NCI-H2081 (cell line): Measurements from ENCODE around the gene ANKRD11.
"Not testable (repeated sequence)": the region's sequence is repeated elsewhere in the genome, so short reads cannot be mapped to it uniquely, and the experiment has no call there.

Source experiments
- DNase-seq, 2 experiments: peaks; one replicate each; lab custom pipeline; 2025; lab: John Stamatoyannopoulos, UW

ANKRD11 gene

DNA sequence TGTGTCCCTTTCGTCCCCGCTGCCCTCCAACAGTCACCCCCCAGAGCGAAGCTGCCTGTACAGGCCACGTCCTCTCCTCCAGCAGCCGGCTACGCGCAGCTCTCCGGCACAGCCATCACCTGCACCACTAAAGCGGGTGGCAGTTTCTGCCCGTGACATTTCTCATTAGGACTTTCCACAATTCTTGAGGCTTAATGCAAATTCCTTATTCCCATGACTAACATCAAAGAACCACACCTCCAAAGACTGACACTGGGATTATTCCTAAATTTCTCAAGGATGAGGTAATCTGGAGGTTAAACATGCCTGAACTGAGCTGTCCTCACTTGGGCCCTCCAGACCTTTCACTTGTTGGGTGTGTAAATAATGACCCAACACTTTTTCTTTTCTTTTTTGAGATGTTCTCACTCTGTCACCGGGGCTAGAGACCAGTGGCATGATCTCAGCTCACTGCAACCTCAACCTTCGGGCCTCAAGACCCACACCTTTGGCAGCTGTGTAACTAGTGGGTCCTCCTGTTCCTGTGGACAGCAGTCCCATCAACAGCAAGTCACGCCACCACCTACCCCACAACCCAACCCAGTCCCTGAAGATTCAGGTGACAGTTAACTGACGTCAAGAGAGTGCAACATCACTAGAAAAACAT lies 11.7 kb downstream of the ANKRD11 start:
- DNase-seq = no peak

DNA sequence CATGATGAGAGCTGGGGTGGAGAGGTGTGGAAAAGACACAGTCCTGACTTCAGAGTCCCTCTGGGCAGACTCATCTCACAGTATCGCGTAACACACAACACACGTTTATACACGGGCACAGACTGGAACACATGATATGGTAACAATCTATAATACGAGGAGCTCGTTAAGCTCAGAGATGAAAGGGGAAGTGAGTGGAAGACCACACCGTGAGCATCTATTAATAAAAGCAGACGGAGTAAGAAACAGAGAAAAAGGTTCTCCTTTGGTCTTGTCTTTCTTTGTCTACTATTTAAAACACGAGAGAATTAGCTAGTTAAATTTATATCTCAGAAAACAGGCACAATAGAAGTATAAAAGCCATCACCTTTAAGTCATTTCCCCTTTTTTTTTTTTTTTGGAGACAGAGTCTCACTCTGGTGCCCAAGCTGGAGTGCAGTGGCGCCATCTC lies 13.5 kb downstream of the ANKRD11 start:
- DNase-seq = no peak

DNA sequence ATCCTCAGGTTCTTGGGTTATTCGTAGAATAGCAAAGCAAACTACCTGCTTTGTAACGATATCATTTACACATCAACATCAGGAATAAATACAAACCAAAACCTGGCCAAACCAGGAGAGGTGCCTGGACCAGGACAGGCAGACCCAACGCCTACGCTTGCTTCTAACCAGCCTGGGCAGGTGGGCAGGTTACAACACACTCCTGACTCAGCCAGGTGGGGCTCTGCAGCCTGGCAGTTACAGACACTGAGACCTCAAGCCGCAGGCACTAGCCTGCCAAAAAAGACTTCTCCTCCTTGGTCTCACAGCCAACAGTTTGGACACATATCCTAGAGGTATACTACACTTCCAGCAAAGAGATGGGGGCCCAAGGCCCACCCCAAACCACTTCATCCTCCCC lies 14.0 kb downstream of the ANKRD11 start:
- DNase-seq = no peak

DNA sequence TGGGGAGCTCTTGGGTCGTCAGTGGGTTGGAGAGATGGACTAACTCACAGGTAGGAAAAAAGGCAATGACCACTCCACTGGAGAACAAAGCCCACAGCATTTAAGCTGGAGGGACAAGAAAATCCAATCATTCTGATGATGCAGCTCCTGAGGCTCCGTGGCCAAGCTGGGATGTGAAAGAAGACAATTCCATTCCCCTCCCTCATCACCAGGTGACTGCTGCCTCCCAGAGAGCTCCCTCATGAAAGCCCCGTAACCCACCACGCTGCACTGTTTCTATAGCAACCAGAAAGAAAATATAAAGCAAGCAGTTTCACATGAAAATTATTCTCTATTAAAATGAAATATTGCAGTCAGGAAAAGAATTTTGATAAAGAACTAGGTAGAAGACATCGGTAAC lies 15.2 kb downstream of the ANKRD11 start:
- DNase-seq = no peak

DNA sequence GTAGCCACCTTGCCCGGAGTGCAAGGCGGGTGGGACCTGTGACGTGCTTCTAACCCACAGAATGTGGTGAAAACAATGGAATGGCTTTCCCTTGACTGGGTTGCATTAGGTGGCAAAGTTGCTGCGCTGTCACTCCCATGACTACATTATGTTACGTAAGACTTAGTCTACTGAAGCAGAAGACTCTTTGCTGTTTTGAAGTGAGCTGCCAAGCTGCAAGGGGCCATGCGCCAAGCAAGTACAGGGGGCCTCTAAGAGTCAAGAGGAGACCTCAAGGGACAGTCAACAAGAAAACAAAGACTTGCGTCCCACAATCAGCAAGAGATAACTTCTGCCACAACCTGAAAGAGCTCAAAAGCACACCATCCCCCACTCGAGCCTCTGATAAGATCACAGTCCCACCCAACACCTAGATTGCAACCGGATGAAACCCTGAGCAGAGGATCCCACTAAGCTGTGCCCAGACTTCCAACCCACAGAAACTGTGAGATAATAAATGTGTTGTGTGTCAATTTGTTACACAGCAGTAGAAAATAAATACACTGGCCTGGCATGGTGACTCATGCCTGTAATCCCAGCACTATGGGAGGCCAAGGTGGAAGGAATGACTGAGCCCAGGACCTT lies 16.5 kb downstream of the ANKRD11 start:
- DNase-seq = no peak

DNA sequence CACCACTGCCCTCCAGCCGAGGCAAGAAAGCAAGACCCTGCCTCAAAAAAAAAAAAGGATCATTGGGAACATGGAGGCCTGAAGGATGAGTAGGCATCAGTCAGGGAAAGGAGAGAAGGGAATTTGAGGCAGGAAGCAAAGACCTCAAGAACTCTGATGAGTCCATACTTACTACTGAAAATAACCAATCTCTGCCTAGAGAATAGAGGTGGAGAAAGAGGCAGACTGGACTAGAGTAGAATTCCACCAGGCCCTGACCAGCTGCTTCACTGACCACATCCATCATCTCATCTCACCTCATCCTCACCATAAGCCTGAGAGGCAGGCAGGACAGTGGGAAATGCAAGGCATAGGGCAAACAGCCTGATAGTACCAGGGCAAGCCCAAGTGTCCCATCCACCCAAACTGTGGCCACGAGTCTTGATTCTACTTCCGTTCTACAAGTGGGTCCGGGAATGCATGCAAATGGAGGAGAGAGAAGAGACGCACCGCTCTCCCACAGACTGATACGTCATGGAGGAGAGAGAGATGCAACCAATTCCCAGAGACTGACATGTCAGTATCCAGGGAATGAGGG lies 17.1 kb downstream of the ANKRD11 start:
- no peak for DNase-seq

DNA sequence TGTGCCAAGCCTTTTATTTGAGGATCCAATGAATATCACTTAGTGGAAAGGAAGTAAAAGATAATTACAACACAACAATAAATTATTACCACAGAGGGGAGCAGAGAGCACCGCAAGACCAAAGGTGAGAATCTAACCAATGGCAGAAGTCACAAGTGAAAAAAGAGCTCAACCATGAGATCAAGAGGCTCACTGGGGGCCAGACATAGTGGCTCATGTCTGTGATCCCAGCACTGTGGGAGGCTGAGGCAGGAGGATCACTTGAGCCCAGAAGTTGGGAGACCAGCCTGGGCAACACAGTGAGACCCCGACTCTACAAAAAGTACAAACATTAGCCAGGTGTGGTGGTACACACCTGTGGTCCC lies 17.7 kb downstream of the ANKRD11 start:
- no peak for DNase-seq

DNA sequence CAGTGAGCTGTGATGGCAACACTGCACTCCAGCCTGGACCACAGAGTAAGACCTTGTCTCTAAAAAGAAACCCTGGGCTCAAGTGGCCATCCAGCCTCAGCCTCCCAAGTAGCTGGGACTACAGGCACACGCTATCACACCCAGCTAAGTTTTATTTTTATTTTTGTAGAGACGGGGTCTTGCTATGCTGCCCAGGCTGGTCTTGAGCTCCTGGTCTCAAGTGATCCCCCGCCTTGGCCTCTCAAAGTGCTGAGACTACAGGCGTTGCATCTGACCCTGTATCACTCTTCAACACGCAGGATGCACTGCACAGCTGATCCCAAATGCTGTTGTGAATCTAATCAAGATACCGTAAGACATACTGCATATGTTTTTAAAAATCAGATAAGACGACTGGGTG lies 23.0 kb downstream of the ANKRD11 start:
- DNase-seq = no peak

DNA sequence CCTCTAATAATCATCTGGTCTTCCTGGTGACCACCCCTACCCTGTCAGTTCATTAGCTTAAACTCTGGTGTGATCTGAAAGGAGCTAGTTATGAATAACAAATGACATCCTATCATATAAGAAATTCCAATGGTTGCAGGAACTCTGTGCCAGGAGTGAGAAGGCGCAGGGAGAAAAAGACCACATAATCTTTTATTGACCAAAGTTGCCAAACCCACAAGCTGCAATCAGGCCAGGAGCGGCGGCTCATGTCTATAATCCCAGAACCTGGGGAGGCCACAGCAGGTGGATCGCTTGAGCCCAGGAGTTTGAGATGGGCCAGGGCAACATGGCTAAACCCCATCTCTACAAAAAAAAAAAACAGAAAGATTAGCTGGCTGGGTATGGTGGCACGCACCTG lies 23.4 kb downstream of the ANKRD11 start:
- DNase-seq = no peak

DNA sequence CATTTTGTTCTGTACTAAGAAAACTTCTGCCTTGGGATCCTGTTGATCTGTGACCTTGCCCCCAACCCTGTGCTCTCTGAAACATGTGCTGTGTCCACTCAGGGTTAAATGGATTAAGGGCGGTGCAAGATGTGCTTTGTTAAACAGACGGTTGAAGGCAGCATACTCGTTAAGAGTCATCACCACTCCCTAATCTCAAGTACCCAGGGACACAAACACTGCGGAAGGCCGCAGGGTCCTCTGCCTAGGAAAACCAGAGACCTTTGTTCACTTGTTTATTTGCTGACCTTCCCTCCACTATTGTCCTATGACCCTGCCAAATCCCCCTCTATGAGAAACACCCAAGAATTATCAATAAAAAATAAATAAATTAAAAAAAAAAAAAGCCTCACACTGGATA lies 27.0 kb downstream of the ANKRD11 start:
- not testable (repeated sequence) for DNase-seq

DNA sequence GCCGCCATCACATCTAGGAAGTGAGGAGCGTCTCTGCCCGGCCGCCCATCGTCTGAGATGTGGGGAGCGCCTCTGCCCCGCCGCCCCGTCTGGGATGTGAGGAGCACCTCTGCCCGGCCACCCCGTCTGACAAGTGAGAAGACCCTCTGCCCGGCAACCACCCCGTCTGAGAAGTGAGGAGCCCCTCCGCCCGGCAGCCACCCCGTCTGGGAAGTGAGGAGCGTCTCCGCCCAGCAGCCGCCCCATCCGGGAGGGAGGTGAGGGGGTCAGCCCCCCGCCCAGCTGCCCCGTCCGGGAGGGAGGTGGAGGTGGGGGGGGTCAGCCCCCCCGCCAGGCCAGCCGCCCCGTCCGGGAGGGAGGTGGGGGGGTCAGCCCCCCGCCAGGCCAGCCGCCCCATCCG lies 27.7 kb downstream of the ANKRD11 start:
- not testable (repeated sequence) for DNase-seq

DNA sequence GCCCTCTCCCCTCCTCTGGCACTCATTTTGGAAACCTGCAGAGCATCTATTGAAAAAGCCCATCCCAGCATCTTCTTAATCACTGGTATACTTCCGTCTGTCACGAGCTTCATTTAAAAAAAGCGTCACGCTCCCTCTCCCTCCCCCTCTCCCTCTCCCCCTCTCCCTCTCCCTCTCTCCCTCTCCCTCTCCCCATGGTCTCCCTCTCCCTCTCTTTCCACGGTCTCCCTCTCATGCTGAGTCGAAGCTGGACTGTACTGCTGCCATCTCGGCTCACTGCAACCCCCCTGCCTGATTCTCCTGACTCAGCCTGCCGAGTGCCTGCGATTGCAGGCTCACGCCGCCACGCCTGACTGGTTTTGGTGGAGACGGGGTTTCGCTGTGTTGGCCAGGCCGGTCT lies 28.5 kb downstream of the ANKRD11 start:
- not testable (repeated sequence) for DNase-seq

DNA sequence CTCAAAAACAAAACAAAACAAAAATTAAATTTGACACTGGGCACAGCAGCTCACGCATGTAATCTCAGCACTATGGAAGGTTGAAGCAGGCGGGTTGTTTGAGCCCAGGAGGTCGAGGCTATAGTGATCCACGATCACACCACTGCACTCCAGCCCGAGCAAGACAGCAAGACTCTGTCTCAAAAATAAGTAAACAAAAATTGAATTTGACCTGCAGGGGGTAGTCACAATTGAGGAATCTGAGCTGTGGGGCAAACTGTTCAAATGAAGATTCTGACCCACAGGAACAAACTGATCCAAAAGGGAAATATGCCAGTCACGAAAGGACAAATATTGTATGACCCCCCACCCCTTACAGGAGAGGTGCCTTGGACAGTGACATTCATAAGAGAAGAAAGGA lies 29.8 kb downstream of the ANKRD11 start:
- DNase-seq = no peak

DNA sequence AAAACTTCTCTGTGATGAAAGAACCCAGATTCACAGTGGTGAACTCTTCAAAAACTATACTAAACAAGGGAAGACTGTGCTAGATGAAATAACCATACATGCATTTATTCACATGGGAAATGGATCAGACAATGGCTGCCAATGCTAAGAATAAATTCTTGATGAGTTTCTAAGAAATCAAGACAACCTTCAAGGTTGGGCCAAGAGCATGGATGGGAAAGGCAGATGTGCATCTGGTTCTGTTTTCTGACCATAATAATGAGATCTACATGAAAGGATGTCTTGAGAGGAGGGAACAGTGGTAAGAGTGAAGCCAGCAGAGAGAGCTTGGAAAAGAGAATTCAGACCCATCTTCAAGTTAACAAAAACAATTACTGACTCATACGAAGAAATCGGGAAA lies 31.4 kb downstream of the ANKRD11 start:
- DNase-seq = no peak

DNA sequence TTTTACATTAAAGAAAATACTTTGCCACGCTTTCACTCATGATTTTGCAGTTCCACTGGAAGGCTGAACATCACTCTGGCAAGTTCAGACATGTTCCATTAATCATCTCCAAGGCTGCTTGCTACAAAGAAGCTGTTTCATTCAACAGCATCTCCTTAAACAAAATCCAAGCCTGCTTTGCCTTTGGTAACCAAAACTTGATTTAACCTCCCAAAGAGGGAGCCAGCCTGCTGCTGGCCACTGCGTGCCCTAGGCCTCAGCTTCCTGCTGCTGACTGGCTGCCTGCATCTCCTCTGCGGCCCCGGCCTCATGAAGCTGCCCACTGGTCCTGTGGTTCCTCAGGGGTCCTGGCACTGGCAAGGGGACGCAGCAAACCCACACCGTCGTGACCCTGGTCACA lies 31.8 kb downstream of the ANKRD11 start:
- DNase-seq = no peak

DNA sequence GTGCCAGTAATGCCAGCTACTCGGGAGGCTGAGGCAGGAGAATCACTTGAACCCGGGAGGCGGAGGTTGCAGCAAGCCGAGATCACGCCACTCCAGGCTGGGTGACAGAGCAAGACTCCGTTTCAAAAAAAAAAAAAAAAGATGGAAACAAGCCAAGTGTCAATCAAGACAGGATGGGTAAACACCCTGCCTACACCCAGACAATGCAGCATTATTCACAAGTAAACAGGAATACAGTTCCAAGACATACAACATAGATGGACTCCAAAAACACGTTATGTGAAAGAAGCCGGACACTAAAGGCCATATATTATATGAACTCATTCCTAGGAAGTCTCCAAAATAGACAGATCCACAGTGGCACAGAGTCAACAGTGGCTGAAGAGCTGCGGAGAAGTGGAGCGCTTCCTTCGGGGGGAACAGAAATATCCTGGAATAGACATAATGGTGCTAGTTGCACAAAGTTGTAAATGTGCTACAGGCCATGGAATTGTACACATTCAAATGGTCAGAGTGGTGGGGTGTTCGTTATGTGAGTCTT lies 33.9 kb downstream of the ANKRD11 start:
- DNase-seq = no peak

DNA sequence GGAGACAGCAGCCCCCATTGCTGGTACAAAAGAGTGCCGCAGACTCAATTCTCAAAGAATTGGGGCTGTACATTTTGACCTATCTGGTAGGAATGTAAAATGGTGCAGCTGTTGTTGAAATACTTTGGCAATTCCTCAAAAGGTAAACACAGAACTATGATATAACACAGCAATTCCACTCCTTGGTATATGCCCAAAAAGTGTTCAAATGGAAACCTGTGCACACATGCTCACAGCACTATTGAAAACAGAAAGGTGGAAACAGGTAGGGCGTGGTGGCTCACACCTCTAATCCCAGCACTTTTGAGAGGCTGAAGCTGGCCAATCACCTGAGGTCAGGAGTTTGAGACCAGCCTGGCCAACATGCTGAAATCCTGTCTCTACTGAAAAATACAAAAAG lies 34.7 kb downstream of the ANKRD11 start:
- DNase-seq = no peak

DNA sequence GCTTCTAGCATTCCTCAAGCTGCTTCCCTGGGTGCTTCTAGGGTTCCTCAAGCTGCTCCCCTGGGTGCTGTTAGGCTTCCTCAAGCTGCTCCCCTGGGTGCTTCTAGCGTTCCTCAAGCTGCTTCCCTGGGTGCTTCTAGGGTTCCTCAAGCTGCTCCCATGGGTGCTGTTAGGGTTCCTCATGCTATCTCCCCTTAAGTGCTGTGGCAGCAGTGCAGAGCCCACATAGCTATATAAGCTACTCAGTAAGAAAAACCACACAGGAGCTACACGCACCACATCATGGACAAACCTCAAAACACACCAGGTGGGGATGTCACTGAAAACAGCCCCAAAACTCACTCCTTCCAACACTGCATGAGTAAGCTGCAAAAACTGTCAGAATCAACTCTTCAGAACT lies 35.2 kb downstream of the ANKRD11 start:
- no peak for DNase-seq

DNA sequence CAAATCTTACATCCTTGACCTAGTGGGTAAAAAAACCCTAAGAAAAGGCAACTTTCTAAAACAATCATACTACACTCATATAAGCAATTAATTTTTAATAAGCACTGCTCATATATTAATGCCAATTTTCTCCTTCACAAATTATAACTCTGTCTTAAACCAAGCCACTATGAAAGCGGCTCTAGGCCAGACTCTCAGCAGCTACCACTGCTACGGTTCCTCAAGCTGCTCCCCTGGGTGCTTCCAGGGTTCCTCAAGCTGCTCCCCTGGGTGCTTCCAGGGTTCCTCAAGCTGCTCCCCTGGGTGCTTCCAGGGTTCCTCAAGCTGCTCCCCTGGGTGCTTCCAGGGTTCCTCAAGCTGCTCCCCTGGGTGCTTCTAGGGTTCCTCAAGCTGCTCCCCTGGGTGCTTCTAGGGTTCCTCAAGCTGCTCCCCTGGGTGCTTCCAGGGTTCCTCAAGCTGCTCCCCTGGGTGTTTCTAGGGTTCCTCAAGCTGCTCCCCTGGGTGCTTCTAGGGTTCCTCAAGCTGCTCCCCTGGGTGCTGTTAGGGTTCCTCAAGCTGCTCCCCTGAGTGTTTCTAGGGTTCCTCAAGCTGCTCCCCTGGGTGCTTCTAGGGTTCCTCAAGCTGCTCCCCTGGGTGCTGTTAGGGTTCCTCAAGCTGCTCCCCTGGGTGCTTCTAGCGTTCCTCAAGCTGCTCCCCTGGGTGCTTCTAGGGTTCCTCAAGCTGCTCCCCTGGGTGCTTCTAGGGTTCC lies 35.8 kb downstream of the ANKRD11 start:
- not testable (repeated sequence) for DNase-seq

DNA sequence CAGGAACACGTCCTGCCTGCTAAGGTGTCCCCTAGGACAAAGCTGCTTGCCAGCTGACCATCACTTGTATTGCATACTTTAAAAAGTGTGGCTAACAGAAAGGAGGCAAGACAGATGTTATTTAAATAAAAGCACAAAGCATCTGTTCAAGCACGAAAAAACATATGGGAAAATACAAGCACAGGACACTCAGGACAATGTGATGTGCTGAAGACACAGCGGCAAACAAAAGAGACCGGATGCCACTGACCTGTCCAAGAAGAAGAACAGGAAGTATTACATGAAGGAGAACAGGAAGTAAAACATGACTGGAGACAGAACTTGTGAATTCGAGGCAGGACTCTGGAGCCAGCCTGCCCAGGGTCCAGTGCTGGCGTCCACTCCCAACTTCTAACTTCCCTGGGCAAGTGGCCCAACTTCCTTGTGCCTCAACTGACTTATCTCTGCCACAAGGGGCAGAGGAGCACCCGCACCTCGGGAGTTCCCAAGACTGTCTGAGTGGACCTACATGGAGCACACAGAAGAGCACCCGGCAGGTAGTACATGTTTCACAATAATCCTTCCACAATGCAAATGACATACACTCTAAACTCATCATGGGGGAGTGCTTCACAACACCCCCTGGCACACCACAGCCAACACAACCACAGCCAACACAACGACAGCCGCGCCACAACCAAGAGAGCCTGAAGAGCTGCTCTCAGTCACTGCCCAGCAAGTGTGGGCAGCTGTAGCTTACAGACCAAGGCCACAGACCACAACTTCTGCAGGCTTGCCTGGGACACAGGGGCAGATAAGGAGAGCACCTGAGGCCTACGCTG lies 36.6 kb downstream of the ANKRD11 start:
- no peak for DNase-seq

DNA sequence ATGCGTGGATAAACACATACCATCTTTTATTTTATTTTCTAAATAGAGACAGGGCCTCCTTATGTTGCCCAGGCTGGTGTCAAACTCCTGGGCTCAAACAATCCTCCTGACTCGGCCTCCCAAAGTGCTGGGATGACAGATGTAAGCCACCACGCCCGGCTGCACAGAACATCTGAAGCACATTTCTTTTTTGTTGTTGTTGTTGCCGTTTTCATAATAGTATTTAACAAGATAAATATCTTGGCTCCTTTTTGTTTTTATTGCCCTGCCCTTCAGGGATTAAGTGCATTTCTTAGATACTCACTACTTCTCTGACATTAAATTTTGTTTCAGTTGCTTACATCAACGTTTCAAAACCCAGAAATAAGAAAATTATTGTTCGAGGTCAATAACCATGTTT lies 37.4 kb downstream of the ANKRD11 start:
- no peak for DNase-seq

DNA sequence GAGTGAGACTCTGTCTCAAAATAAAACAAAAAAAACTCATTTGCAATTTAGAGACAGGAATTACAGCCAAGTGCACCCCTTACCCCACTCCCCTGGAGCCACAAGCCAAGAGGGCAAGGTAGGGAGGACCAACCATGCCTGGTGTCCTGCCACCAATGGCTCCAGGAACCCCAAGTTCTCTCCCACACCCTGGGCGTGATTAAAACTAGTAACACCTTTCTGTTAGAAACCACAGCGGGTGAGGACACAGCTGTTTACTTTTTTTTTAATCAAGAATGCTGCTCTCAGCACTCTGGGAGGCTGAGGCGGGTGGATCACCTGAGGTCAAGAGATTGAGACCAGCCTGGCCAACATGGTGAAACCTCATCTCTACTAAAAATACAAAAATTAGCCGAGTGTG lies 38.1 kb downstream of the ANKRD11 start:
- no peak for DNase-seq
